SW480 (cell line): ENCODE data around the gene UBE4A.

Experiments used
- DNase-seq: peaks from one replicate; pipeline ENCODE4 v3.0.0-alpha.2; 2016; ENCODE audit warnings: low spot score

UBE4A gene, protein sequence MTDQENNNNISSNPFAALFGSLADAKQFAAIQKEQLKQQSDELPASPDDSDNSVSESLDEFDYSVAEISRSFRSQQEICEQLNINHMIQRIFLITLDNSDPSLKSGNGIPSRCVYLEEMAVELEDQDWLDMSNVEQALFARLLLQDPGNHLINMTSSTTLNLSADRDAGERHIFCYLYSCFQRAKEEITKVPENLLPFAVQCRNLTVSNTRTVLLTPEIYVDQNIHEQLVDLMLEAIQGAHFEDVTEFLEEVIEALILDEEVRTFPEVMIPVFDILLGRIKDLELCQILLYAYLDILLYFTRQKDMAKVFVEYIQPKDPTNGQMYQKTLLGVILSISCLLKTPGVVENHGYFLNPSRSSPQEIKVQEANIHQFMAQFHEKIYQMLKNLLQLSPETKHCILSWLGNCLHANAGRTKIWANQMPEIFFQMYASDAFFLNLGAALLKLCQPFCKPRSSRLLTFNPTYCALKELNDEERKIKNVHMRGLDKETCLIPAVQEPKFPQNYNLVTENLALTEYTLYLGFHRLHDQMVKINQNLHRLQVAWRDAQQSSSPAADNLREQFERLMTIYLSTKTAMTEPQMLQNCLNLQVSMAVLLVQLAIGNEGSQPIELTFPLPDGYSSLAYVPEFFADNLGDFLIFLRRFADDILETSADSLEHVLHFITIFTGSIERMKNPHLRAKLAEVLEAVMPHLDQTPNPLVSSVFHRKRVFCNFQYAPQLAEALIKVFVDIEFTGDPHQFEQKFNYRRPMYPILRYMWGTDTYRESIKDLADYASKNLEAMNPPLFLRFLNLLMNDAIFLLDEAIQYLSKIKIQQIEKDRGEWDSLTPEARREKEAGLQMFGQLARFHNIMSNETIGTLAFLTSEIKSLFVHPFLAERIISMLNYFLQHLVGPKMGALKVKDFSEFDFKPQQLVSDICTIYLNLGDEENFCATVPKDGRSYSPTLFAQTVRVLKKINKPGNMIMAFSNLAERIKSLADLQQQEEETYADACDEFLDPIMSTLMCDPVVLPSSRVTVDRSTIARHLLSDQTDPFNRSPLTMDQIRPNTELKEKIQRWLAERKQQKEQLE

GRCh38 chr11:118359295-118359958 lies at the start of gene UBE4A:
TSS of gene UBE4A (plus strand) at chr11:118359600. CDS start at chr11:118365081, 5,481 bp downstream.
- DNase-seq = peak; percentile 89

DNA sequence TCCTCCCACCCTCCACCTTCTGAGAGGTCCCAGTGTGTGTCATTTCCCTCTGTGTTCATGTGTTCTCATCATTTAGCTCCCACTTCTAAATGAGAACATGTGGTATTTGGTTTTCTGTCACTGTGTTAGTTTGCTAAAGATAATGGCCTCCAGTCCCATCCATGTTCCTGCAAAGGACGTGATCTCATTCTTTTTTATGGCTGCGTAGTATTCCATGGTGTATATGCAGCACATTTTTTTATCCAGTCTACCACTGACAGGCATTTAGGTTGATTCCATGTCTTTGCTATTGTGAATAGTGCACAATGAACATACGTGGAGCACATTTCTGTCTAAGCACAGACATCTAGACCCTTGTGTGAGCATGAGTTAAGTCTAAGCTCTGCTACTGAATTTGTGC lies 49.1 kb upstream of the UBE4A start:
- no peak for DNase-seq

DNA sequence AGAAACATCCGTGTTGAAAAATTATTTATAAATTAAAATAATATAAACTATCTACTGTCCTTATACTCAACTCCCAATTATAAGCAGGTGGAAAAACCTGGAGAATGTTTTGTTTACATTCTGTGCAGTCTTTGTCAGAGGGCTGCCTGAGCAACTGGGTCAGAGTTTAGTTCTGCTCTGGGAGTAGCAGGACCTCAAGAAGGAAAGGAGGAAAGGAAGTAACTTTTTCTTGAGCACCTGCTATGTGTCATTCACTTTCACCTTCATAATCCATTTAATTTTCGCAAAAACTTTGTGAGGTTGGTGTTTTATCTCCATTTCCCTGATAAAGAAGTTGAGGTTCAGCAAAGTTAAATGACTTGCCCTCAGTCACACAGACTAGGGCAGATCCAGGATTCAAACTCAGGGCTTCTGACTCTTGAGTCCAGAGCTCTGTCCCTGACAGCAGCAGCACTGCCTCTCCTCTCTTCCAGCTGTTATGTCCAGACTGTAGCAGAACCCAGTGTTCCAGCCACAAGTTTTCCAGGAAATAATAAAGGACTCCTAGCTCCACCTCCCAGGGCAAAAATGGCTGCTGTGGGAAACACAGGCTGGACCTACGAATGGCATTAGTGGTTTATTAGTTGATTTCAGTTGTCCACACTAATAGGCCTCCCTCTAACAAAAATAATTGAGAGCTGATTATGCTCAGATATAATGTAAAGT lies 48.5 kb upstream of the UBE4A start:
- DNase-seq = no peak

- no peak for DNase-seq
Measured at GRCh38 chr11:118311518-118311917, 47.9 kb upstream of the UBE4A start.

GRCh38 chr11:118312328-118312727 lies 47.1 kb upstream of the UBE4A start:
- DNase-seq = no peak

GRCh38 chr11:118313242-118313641 lies 46.2 kb upstream of the UBE4A start:
- no peak for DNase-seq

DNA sequence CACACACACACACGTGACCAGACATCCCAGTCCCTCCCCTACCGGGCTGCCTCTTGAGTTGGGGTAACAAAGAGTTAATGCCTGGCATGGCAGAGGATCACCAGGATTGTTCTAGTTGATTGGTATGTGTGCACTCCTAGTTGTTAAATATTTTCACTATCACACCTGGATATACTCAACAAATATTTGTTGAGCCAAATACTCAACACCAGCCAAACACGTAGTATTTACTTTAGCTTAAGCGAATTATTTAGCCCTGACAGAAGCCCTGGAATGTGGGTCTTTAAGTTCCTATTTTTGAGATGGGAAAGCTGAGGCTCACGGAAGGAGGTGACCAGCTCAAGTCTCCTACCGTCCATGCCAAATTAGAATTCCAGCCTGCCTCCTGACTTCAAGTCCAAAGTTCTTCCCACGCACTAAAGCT lies 44.4 kb upstream of the UBE4A start:
- DNase-seq = no peak

DNA sequence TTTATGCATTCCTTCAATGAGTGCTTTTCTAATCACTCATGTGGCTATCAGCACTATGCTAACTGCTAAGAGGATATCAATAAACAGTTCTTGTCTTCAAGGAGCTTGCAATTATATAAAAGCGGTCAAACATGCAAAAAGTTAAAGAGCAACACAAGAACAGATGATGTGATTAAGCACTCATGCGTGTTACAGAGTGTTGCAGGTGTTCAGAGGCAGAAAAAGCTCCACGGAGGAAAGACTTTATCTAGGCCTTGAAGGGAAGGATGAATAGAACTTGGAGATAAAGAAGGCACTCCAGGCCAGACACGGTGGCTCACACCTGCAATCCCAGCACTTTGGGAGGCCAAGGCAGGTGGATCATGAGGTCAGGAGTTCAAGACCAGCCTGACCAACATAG lies 41.3 kb upstream of the UBE4A start:
- DNase-seq = no peak

DNA sequence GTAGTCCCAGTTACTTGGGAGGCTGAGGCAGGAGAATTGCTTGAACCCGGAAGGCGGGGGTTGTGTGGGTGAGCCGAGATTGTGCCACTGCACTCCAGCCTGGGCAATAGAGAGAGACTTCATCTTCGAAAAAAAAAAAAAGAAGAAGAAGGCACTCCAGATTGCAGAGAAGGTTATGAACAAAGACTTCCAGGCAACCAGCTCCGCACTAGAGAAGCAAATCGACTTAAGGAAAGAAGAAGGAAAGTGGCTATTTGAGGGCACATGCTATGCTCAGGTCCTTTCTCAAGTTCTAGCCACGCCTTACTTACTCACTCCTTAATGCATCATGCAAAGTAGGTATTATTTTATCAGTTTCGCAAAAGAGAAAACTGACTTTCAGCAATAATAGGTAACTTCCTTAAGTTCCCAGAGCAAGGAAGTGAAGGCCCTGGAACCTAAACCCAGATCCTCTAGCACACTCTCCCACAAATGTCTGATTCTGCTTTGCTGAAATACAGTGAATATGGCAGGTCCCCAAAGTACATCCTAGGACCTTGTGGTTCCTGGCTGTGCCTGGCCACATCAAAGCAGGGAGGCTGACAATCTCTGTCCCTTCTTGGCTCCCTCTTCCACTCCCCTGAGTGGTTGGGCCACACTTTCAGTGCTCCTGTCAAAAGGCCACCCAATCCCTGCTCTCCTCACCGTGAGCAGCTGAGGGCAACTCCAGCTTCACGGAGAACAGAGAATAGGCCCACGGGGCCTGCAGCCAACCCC lies 40.6 kb upstream of the UBE4A start:
- peak; percentile 62 for DNase-seq

- no peak for DNase-seq
Measured at GRCh38 chr11:118319337-118319707, 40.1 kb upstream of the UBE4A start.

- DNase-seq = no peak
Measured at GRCh38 chr11:118320515-118320914, 38.9 kb upstream of the UBE4A start.

GRCh38 chr11:118321386-118322082 lies 37.9 kb upstream of the UBE4A start:
- DNase-seq = no peak

DNA sequence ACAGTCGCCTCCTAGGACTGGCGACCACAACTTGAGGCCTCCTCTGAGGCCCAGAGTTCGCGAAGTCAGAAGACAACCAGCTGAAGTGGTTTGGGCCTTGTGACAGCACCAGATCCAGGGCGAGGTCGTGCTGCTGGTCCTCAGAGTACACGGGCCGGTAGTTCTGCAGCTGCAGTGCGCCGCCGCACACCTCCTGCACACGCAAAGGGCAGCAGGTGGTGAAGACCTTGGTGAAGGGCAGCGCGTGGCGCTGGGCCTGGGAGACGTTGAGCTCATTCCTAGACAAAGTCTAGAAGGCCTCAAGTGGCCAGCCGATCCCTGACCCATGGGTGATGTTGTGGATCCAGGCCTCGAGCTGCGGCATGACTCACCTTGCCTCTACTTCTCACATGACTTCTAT lies 36.7 kb upstream of the UBE4A start:
- DNase-seq = no peak

DNA sequence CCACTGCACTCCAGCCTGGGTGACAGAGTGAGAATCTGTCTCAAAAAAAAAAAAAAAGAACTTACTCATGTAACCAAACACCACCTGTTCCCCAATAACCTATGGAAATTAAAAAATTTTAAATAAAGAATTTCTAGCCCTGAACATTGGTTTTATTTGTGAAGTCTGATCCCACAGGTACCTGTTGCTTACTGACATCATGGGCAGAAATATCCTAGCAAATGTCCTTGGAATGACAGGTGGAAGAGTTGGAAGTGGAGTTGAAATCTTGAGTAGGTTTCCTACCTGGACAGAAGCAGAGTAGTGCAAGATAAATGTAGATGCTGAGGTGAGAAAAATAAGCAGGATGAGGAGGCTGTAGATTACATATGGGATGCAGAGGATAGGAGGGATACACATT lies 34.1 kb upstream of the UBE4A start:
- no peak for DNase-seq

GRCh38 chr11:118328745-118329144 lies 30.7 kb upstream of the UBE4A start:
- no peak for DNase-seq

DNA sequence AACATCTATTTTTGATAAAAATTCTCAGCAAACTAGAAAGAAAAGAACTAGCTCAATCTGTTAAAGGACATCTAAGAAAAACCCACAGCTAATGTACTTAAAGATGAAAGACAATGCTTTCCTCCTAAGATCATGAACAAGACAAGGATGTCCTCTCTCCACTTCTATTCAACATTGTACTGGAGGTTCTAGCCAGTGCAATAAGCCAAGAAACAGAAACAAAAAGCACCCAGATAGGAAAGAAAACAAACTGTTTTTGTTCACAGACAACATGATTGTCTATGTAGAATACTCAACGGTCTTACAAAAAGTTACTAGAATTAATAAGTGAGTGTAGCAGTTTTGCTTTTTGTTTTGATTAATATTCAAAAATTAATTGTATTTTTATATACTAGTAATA lies 24.7 kb upstream of the UBE4A start:
- no peak for DNase-seq

- DNase-seq = peak; percentile 36
Measured at GRCh38 chr11:118338637-118339061, 20.8 kb upstream of the UBE4A start.

- no peak for DNase-seq
Measured at GRCh38 chr11:118339281-118339961, 20.0 kb upstream of the UBE4A start.

- DNase-seq = no peak
Measured at GRCh38 chr11:118340449-118340848, 19.0 kb upstream of the UBE4A start.

DNA sequence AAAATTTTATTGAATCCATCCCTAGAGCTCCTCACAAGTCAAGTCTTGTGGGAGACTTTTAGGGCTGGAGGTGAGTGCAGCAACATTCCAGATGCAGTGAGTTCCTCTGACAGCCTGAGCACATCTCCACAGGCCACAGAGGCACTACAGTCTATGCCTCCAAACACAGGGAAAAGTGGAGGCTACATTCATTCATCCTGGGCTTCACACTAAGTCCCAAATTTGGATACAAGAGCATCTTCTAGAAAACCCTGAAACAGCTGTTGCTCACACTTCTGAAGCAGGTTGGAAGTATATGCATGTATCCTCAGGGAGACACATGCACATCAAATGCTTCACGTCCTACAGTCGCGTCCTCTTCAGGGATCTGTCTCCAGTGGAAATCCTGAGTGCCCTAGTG lies 18.1 kb upstream of the UBE4A start:
- DNase-seq = no peak
